DMS114 treated with DMSO at 0.1 percent for 48 hours (cell line): ENCODE results near the gene PTPA.
A peak's percentile ranks its signal among the peaks of the same experiment; 100 is the strongest.
"Not testable (repeated sequence)": the region's sequence is repeated elsewhere in the genome, so short reads cannot be mapped to it uniquely, and the experiment has no call there.

ENCODE experiments used
- DNase-seq: peaks from one replicate; lab custom pipeline; 2025; ENCODE audit not compliant: unreplicated experiment; lab: John Stamatoyannopoulos, UW

The PTPA gene

GRCh38 chr9:129175825-129176633 is 64.8 kb downstream of the PTPA start:
- peak; percentile 57 for DNase-seq

DNA sequence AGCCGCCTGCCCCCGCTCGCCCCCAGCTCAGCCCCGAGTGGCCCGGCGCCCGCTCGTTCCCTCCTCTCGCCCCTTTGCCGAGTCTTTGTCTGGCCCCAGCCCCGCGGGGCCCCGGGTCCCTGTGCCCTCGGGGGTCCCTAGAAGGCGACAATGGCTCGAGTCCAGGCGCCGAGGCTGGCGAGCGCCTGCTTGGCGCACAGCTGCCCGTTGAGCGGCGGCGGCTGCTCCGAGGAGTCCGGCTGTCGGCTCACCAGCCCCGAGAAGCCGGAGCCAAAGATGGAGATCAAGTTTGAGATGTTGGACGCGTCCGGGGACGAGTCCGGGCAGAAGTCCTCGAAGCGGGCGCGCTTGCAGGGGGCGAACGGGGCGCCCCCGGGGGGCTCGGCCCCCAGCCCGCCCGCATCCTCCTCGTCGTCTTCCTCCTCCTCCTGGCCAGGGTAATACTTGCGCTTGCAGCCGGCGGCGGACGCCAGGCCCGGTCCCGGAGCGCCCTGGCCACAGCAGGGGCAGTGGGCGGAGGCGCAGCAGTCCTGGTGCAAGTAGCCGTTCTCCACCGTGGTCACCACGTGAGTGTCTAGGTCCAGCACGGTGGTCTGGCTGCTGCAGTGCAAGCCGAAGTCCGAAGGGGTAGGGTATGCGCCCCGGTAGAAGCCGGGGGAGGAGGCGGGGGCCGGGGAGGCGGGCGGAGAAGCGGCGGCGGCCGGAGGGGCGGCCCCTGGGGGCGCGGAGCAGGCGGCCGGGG is 65.7 kb downstream of the PTPA start:
- peak; percentile 27 for DNase-seq

- DNase-seq = no peak
Measured at GRCh38 chr9:129177443-129177790, 66.2 kb downstream of the PTPA start.

DNA sequence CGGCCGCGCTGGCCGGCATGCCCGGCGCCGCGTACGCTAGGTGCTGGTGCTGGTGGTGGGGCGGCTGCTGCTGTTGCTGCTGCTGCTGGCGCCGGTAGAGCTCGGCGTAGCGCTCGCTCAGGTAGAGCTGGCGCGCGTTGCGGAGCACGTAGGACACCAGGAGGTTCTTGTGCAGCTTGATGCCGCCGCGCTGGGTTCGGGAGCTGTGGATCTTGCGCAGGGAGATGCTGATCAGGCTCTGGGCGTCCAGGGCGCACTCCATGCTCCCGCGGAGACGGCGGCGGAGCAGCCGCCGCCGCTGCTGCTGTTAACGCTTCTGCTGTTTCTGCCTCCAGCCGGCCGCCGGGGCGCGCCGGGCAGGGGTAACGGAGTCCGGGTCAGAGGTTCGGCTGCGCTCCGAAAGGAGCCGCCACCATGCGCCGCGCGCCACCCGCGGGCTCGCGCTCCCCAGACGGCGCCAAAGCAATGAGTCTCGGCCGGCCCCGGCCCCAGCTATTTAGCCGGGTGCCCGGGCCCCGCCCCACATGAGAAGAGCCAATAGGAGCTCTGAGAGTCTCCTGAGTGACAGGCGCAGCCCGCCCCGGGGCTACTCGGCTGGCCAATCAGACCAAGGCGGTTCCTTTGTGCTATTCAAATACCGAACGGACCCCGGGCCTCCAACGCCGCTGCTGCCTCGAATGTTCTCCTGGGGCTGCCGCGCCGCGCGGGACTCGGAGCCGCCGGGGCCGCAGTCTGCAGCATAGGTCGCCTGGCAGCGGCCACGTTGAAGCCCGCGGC is 66.8 kb downstream of the PTPA start, which contains the start of gene IER5L:
TSS of gene IER5L (minus strand) at position 471 of the 777 bp plus-strand sequence. CDS start at position 262, 209 bp downstream.
- peak; percentile 86 for DNase-seq

DNA sequence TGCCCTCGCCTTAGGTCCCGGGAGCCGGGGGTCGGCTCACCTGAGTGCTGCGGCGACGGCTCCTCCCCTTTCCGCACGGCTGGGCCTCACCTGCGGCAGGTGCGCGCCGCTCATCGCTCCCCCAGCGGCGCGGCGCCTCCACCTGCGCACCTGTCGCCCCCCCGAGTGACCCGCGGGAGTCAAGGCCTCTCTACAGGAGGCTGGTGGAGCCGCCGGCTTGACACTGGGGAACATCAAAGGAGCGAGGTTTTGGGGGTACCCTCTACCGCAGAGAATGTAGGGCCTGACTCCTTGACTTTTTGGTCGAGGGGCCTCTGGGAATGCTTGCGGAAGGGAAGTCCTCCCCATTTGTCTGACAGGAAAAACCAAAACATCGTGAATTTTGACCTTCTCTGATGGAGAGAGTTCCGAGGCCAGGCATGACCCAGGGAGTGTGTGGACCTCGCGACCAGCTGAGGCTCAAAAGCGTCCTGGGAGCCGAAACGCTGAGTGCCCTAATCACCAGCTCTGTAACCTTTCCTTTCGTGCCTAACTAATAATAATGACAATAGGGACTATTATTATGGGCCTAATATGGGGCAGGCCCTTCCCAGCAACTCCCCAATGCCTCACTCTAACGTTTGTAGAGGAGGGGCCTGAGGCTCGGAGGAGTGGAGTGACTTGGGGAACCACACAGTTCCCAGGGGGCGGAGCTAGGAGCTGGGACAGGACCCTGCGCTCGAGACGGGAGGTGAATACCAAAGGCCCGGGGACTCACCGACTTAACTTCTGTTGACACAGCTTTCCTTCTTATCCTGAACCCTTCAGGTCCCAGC is 67.6 kb downstream of the PTPA start:
- no peak for DNase-seq

DNA sequence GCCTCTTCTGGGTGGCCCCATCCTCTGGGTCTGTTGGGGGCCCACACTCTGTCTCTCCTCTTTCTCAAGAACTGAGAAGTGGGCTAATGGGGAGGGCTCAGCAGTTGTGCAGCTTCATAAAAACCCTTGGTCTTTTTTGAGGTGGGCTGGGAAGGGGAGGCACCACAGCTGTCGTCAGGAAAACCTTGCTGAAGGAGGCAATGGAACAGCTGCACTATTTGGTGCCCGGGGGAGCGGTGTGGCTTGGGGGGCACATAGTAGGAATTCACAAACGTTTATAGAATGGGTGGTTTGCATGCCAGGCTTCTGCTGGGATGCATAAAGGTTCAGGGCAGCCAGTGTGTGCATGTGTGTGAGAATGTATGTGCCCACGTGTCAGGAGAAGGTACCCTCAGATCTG is 70.0 kb downstream of the PTPA start:
- DNase-seq = no peak

GRCh38 chr9:129182122-129182521 is 70.9 kb downstream of the PTPA start:
- no peak for DNase-seq

- peak; percentile 5 for DNase-seq
Measured at GRCh38 chr9:129182625-129183494, 71.6 kb downstream of the PTPA start.

- no peak for DNase-seq
Measured at GRCh38 chr9:129183495-129184218, 72.4 kb downstream of the PTPA start.

GRCh38 chr9:129184219-129184524 is 73.0 kb downstream of the PTPA start:
- no peak for DNase-seq

DNA sequence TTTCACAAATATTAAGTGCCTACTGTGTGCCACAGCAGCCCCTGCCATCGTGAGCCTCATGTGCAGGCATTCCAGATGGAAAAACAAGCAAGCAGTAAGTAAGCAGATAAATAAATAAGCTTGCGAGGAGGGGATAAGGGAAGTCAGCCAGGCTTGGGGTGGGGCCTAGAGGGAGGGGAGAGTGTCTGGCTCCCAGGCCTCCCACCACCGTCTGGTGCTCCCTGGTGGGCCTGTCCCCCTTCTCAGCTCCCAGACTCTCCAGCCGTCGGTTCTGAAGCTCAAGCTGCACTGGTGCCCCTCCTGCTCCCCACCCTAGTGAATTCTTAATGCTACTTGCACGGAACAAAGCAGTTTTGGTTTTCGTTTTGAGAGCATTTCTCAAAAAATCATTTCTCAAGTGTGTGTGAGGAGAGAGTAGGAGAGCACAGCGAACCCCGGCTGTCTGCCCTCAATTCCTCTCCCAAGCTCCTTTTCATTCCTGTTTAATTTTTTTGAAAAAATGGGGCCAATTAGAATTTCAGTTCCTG is 73.4 kb downstream of the PTPA start:
- no peak for DNase-seq

- DNase-seq = no peak
Measured at GRCh38 chr9:129185402-129185801, 74.2 kb downstream of the PTPA start.

DNA sequence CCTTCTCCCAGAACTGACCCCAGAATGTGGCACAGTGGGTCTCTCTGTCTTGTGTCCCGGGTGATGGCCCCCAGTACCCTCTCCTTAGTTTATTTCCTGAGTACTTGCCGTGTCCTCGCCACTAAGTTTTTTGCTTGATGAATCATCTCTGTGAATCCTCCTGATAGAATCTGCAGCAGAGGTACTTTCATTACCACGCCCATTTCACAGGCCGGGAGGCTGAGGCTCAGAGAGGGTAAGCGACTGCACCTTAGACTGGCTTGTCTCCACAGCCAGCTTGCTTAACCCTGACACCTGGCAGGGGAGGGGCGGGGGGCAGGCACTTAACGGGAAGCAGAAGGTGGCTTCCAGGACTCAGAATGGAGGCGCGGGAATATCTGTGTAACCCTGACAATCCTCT is 74.8 kb downstream of the PTPA start:
- no peak for DNase-seq

DNA sequence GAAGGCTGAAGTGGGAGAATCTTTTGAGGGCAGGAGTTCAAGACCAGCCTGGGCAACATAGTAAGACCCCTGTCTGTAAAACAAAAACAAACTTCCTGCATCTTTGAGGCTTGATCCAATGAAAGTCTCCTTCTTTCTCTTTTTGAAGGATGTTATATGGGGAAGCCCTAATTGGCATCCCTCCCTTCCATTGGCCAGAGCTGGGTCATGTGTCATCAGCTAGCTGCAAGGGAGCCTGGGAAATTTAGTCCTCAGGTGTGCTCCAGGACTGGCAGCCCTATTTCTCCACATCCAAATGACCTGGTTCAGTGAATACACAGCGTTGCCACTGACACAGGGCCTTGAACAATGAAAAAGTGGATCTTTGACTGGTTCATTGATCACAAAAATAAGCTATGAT is 75.8 kb downstream of the PTPA start:
- no peak for DNase-seq

GRCh38 chr9:129189971-129190370 is 78.8 kb downstream of the PTPA start:
- DNase-seq = not testable (repeated sequence)

- DNase-seq = no peak
Measured at GRCh38 chr9:129191234-129191633, 80.0 kb downstream of the PTPA start.

DNA sequence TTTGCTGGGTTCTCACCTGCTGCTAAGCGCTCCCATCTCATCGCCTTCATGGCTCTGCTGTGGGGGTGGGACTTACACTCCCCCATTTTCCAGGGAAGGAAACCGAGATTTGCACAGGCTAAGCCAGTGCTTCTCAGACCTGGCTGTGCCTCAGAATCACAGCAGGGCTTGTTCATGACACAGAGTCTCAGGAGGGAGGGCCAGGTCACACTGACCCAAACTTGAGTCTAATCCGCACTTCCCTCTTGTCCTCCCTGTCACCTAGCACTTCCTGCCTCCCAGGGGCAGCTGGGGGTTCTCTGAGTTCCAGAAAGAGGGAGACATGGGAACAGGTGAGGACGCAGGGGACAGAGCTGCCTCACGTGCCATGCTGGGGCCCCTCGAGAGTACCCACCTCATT is 82.4 kb downstream of the PTPA start:
- no peak for DNase-seq

DNA sequence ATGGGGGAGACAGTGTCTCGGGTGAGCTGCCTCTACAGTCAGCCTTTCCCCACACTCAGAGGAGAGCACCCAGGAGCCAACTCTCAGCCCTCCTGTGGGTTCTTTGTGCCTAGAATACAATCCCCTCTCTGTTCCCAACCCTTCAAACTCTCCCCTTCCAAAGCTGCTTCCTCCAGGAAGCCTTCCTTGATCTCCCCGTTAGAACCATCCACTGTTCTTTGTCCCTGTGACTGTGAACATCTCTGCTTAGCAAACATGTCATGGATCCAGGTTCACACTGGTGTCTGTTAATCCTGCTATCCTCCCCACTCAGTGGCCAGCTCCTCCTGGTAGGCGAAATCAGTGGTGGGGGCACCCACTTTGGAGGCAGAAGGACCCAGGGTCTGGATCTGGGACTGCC is 83.0 kb downstream of the PTPA start:
- DNase-seq = no peak

DNA sequence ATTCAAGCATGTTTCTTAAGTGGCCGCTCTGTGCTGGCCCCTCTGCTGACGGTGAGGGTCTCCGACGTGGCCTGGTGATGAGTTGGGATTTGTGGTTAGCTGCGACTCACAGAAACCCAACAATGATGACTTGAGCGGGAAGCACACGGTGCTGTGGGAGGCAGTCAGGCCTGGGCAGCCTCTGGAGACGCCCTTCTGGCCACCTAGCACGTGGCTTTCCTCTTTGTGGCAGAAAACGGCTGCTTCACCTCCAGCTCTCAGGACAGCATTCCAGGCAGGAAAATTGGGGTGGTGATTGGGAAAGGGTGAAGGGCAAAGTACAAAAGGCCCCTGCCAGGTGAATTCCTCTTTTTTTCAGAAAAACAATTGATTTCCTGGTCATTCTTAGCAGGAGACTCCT is 84.4 kb downstream of the PTPA start:
- DNase-seq = no peak
